OCI-LY3 (cell line): Measurements from ENCODE around the gene NEDD4L.
A peak's percentile ranks its signal among the peaks of the same experiment; 100 is the strongest.

ENCODE experiments used
- H2AFZ ChIP-seq: fragments of 200-600, 300-600 bp; shearing (Covaris generic); 2 replicates; pipeline ENCODE4 v1.6.0; 2014; ENCODE audit warnings: antibody characterized with exemption, low read depth, low read length
- H3K27ac ChIP-seq: fragments of 200-600, 300-600 bp; sonication (generic); 2 replicates; pipeline ENCODE4 v1.5.1; 2014; ENCODE audit warnings: mild to moderate bottlenecking, low read length, moderate library complexity, mixed read lengths
- H3K27me3 ChIP-seq: fragments of 200-600, 300-600 bp; sonication (generic); 2 replicates; pipeline ENCODE4 v1.6.1; 2014; ENCODE audit warnings: low read depth, low read length, mixed read lengths
- H3K36me3 ChIP-seq: fragments of 200-600, 300-600 bp; sonication (generic); replicated peaks from 2 replicates; pipeline ENCODE3; 2014; ENCODE audit warnings: low read depth, low read length, mixed read lengths
- H3K4me1 ChIP-seq: fragments of 300-600, 200-600 bp; sonication (generic); 2 replicates; pipeline ENCODE4 v1.6.1; 2014; ENCODE audit warnings: low read length, mixed read lengths
- H3K4me2 ChIP-seq: fragments of 200-600, 300-600 bp; sonication (generic); 2 replicates; pipeline ENCODE4 v1.6.1; 2014; ENCODE audit warnings: low read length, mixed read lengths
- H3K4me3 ChIP-seq: fragments of 300-600, 200-600 bp; sonication (generic); 2 replicates; pipeline ENCODE4 v1.5.1; 2014; ENCODE audit warnings: antibody characterized with exemption, mild to moderate bottlenecking, low read length, moderate library complexity
- H3K79me2 ChIP-seq: fragments of 300-600, 200-600 bp; shearing (Covaris generic); 2 replicates; pipeline ENCODE4 v1.6.1; 2014; ENCODE audit warnings: mild to moderate bottlenecking, low read length, mixed read lengths
- H3K9ac ChIP-seq: fragments of 300-600, 200-600 bp; shearing (Covaris generic); 2 replicates; pipeline ENCODE4 v1.6.0; 2014; ENCODE audit warnings: mild to moderate bottlenecking, low read length, moderate library complexity
- H3K9me3 ChIP-seq: fragments of 200-600, 300-600 bp; shearing (Covaris generic); 2 replicates; pipeline ENCODE4 v1.6.1; 2014; ENCODE audit warnings: low read length, mixed read lengths; ENCODE audit not compliant: insufficient read depth
- H4K20me1 ChIP-seq: fragments of 200-600, 300-600 bp; sonication (generic); 2 replicates; pipeline ENCODE4 v1.6.1; 2016; ENCODE audit warnings: low read length, mixed read lengths; ENCODE audit not compliant: insufficient read depth
- EZH2phosphoT487 ChIP-seq: fragments of 200-600 bp; shearing (Covaris generic); IDR thresholded peaks from 2 replicates; pipeline ENCODE4 v1.6.1; 2018; ENCODE audit warnings: antibody characterized with exemption, mixed run types, low read depth
- TF ChIP-seq, protein P1 (sequence below): fragments of 200-600, 300-600 bp; sonication (generic); IDR thresholded peaks from 2 replicates; pipeline ENCODE4 v1.5.1; 2014; ENCODE audit warnings: antibody characterized with exemption, low read length, low read depth

Gene NEDD4L

GRCh38 chr18:58135701-58136331 is 91.8 kb downstream of the NEDD4L start:
- Histone ChIP-seq H3K4me2 (peak overlapping the region; percentile 92), H3K4me3 (peak overlapping the region; percentile 71), H3K79me2 (peaks cover 65% of the 10 kb centered on the region), H3K36me3 (no peaks in the 10 kb centered on the region), H3K9ac (peak overlapping the region; percentile 45), H2AFZ (peak overlapping the region; percentile 50), H4K20me1 (no peaks in the 10 kb centered on the region), H3K9me3 (no peaks in the 10 kb centered on the region), H3K27me3 (no peaks in the 10 kb centered on the region), H3K27ac (no peak overlapping the region), H3K4me1 (peaks cover 51% of the 10 kb centered on the region)
- TF ChIP-seq, protein P1, sequence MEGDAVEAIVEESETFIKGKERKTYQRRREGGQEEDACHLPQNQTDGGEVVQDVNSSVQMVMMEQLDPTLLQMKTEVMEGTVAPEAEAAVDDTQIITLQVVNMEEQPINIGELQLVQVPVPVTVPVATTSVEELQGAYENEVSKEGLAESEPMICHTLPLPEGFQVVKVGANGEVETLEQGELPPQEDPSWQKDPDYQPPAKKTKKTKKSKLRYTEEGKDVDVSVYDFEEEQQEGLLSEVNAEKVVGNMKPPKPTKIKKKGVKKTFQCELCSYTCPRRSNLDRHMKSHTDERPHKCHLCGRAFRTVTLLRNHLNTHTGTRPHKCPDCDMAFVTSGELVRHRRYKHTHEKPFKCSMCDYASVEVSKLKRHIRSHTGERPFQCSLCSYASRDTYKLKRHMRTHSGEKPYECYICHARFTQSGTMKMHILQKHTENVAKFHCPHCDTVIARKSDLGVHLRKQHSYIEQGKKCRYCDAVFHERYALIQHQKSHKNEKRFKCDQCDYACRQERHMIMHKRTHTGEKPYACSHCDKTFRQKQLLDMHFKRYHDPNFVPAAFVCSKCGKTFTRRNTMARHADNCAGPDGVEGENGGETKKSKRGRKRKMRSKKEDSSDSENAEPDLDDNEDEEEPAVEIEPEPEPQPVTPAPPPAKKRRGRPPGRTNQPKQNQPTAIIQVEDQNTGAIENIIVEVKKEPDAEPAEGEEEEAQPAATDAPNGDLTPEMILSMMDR: peak; percentile 100
- no peak for TF ChIP-seq EZH2phosphoT487

- peaks cover 61% of the 10 kb centered on the region for H3K4me1 ChIP-seq
- H3K4me2 ChIP-seq: no peak overlapping the region
- no peaks in the 10 kb centered on the region for H3K9me3 ChIP-seq
- no peak overlapping the region for H3K9ac ChIP-seq
- peaks cover 69% of the 10 kb centered on the region for H3K79me2 ChIP-seq
- H3K27me3 ChIP-seq: no peaks in the 10 kb centered on the region
- TF ChIP-seq, protein P1: no peak
- no peak for TF ChIP-seq EZH2phosphoT487
- H4K20me1 ChIP-seq: no peaks in the 10 kb centered on the region
- H2AFZ ChIP-seq: no peak overlapping the region
- no peak overlapping the region for H3K4me3 ChIP-seq
- no peak overlapping the region for H3K27ac ChIP-seq
- H3K36me3 ChIP-seq: no peaks in the 10 kb centered on the region
Measured at GRCh38 chr18:58136879-58137278, 92.9 kb downstream of the NEDD4L start.

- Histone ChIP-seq H3K36me3 (no peaks in the 10 kb centered on the region), H3K79me2 (peaks cover 78% of the 10 kb centered on the region), H3K4me1 (peaks cover 70% of the 10 kb centered on the region), H3K4me2 (peak overlapping the region; percentile 67), H3K9ac (peak overlapping the region; percentile 36), H3K27ac (peak overlapping the region; percentile 75), H3K9me3 (no peaks in the 10 kb centered on the region), H3K27me3 (no peaks in the 10 kb centered on the region), H4K20me1 (no peaks in the 10 kb centered on the region), H2AFZ (peak overlapping the region; percentile 8; the same call in 1 of the 2 replicates), H3K4me3 (peak overlapping the region; percentile 43)
- no peak for TF ChIP-seq EZH2phosphoT487
- TF ChIP-seq, protein P1: no peak
Measured at GRCh38 chr18:58139459-58140386, 95.7 kb downstream of the NEDD4L start.
